ENCODE data around the gene FAM53A. TPM values are rescaled to one million over a fixed set of nuclear protein-coding genes. Genes with fewer than 3 reads are reported as not detected.
A peak's percentile ranks its signal among the peaks of the same experiment; 100 is the strongest.

Gene FAM53A
- total and polyA plus RNA-seq, 2 of the 13 experiments (the other 11 are each of a cell fraction or from before 2014, with no cell fraction given) = 0.48 to 1.1 TPM

DNA sequence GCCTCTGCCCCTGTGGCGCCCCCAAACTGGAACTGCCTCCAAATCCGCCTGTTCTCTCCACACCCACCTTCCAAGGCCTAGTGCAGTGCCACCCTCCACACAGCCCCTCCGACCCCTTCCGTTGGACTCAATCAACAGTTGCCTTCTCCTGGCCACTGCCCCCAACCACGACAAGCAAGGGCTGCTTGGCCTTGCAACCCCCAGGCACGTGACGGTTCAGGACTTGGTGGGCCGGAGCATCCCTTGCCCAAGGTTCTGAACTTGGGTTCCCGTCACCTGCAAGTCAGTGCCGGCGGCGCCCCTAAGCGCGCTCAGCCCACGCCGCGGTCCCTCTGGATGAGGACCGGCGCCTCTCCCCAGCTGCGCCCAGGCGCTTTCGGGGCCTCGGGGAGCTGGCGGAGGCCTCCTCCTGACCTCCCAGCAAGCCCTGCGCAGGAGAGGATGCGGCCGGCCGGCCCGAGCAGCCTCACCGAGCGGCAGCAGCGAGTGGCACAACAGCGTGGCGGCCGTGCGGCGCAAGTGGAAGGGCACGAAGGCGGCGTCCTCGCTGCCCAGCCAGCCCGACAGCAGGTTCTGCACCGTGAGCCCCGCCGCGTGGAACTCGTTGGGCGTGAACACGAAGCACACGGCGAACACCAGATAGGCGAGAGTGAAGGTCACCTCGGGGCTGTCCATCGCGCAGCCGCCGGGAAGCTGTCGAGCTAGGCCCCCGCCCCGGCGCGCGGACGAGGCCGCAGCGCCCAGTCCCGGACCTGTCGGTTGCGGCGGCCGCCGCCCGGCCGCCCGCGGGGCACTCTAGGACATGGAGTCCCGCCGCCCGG lies 36.3 kb upstream of the FAM53A start (continued):
- TF ChIP-seq, protein P1, sequence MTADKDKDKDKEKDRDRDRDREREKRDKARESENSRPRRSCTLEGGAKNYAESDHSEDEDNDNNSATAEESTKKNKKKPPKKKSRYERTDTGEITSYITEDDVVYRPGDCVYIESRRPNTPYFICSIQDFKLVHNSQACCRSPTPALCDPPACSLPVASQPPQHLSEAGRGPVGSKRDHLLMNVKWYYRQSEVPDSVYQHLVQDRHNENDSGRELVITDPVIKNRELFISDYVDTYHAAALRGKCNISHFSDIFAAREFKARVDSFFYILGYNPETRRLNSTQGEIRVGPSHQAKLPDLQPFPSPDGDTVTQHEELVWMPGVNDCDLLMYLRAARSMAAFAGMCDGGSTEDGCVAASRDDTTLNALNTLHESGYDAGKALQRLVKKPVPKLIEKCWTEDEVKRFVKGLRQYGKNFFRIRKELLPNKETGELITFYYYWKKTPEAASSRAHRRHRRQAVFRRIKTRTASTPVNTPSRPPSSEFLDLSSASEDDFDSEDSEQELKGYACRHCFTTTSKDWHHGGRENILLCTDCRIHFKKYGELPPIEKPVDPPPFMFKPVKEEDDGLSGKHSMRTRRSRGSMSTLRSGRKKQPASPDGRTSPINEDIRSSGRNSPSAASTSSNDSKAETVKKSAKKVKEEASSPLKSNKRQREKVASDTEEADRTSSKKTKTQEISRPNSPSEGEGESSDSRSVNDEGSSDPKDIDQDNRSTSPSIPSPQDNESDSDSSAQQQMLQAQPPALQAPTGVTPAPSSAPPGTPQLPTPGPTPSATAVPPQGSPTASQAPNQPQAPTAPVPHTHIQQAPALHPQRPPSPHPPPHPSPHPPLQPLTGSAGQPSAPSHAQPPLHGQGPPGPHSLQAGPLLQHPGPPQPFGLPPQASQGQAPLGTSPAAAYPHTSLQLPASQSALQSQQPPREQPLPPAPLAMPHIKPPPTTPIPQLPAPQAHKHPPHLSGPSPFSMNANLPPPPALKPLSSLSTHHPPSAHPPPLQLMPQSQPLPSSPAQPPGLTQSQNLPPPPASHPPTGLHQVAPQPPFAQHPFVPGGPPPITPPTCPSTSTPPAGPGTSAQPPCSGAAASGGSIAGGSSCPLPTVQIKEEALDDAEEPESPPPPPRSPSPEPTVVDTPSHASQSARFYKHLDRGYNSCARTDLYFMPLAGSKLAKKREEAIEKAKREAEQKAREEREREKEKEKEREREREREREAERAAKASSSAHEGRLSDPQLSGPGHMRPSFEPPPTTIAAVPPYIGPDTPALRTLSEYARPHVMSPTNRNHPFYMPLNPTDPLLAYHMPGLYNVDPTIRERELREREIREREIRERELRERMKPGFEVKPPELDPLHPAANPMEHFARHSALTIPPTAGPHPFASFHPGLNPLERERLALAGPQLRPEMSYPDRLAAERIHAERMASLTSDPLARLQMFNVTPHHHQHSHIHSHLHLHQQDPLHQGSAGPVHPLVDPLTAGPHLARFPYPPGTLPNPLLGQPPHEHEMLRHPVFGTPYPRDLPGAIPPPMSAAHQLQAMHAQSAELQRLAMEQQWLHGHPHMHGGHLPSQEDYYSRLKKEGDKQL (CRISPR knock-in tag; IDR thresholded peaks at IDR 0.05; ENCODE audit: low read depth) = no peak
- no peak for TF ChIP-seq FOSL2 (CRISPR knock-in tag; IDR thresholded peaks at IDR 0.05)
- TF ChIP-seq ZNF672 (CRISPR knock-in tag; IDR thresholded peaks at IDR 0.05) = peak; percentile 66; the same call in 1 of the 2 replicates
- no peak for TF ChIP-seq FOXK1 (CRISPR knock-in tag; IDR thresholded peaks at IDR 0.05; ENCODE audit: borderline replicate concordance, low read depth)
- TF ChIP-seq, protein P2, sequence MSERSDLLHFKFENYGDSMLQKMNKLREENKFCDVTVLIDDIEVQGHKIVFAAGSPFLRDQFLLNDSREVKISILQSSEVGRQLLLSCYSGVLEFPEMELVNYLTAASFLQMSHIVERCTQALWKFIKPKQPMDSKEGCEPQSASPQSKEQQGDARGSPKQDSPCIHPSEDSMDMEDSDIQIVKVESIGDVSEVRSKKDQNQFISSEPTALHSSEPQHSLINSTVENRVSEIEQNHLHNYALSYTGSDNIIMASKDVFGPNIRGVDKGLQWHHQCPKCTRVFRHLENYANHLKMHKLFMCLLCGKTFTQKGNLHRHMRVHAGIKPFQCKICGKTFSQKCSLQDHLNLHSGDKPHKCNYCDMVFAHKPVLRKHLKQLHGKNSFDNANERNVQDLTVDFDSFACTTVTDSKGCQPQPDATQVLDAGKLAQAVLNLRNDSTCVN (CRISPR knock-in tag; IDR thresholded peaks at IDR 0.05; ENCODE audit: borderline replicate concordance) = no peak
- TF ChIP-seq NFRKB (IDR thresholded peaks at IDR 0.05) = no peak
- TF ChIP-seq KLF15 (CRISPR knock-in tag; IDR thresholded peaks at IDR 0.05; ENCODE audit: borderline replicate concordance) = peak; percentile 70; the same call in 1 of the 2 replicates
- TF ChIP-seq ZNF33A (CRISPR knock-in tag; IDR thresholded peaks at IDR 0.05; ENCODE audit: borderline replicate concordance) = no peak
- TF ChIP-seq ZNF124 (CRISPR knock-in tag; IDR thresholded peaks at IDR 0.05) = no peak; the same call in 1 of the 2 replicates
- no peak for TF ChIP-seq IRX3 (CRISPR knock-in tag; IDR thresholded peaks at IDR 0.05; ENCODE audit: borderline replicate concordance, low read depth)
- TF ChIP-seq ZBTB42 (CRISPR knock-in tag; IDR thresholded peaks at IDR 0.05) = no peak
- TF ChIP-seq FOXA3 (CRISPR knock-in tag; IDR thresholded peaks at IDR 0.05) = no peak
- TF ChIP-seq, protein P3, sequence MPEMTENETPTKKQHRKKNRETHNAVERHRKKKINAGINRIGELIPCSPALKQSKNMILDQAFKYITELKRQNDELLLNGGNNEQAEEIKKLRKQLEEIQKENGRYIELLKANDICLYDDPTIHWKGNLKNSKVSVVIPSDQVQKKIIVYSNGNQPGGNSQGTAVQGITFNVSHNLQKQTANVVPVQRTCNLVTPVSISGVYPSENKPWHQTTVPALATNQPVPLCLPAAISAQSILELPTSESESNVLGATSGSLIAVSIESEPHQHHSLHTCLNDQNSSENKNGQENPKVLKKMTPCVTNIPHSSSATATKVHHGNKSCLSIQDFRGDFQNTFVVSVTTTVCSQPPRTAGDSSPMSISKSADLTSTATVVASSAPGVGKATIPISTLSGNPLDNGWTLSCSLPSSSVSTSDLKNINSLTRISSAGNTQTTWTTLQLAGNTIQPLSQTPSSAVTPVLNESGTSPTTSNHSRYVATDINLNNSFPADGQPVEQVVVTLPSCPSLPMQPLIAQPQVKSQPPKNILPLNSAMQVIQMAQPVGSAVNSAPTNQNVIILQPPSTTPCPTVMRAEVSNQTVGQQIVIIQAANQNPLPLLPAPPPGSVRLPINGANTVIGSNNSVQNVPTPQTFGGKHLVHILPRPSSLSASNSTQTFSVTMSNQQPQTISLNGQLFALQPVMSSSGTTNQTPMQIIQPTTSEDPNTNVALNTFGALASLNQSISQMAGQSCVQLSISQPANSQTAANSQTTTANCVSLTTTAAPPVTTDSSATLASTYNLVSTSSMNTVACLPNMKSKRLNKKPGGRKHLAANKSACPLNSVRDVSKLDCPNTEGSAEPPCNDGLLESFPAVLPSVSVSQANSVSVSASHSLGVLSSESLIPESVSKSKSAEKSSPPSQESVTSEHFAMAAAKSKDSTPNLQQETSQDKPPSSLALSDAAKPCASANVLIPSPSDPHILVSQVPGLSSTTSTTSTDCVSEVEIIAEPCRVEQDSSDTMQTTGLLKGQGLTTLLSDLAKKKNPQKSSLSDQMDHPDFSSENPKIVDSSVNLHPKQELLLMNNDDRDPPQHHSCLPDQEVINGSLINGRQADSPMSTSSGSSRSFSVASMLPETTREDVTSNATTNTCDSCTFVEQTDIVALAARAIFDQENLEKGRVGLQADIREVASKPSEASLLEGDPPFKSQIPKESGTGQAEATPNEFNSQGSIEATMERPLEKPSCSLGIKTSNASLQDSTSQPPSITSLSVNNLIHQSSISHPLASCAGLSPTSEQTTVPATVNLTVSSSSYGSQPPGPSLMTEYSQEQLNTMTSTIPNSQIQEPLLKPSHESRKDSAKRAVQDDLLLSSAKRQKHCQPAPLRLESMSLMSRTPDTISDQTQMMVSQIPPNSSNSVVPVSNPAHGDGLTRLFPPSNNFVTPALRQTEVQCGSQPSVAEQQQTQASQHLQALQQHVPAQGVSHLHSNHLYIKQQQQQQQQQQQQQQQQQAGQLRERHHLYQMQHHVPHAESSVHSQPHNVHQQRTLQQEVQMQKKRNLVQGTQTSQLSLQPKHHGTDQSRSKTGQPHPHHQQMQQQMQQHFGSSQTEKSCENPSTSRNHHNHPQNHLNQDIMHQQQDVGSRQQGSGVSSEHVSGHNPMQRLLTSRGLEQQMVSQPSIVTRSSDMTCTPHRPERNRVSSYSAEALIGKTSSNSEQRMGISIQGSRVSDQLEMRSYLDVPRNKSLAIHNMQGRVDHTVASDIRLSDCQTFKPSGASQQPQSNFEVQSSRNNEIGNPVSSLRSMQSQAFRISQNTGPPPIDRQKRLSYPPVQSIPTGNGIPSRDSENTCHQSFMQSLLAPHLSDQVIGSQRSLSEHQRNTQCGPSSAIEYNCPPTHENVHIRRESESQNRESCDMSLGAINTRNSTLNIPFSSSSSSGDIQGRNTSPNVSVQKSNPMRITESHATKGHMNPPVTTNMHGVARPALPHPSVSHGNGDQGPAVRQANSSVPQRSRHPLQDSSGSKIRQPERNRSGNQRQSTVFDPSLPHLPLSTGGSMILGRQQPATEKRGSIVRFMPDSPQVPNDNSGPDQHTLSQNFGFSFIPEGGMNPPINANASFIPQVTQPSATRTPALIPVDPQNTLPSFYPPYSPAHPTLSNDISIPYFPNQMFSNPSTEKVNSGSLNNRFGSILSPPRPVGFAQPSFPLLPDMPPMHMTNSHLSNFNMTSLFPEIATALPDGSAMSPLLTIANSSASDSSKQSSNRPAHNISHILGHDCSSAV (CRISPR knock-in tag; IDR thresholded peaks at IDR 0.05; ENCODE audit: borderline replicate concordance) = no peak
- TF ChIP-seq SIX4 (CRISPR knock-in tag; IDR thresholded peaks at IDR 0.05) = no peak

Data from HepG2 (cell line).